NK-92 (cell line): ENCODE data around the gene IL13RA2.

ENCODE experiments used
- DNase-seq: peaks from one replicate; lab custom pipeline; 2025; ENCODE audit not compliant: unreplicated experiment; lab: John Stamatoyannopoulos, UW

Gene IL13RA2, protein sequence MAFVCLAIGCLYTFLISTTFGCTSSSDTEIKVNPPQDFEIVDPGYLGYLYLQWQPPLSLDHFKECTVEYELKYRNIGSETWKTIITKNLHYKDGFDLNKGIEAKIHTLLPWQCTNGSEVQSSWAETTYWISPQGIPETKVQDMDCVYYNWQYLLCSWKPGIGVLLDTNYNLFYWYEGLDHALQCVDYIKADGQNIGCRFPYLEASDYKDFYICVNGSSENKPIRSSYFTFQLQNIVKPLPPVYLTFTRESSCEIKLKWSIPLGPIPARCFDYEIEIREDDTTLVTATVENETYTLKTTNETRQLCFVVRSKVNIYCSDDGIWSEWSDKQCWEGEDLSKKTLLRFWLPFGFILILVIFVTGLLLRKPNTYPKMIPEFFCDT

DNA sequence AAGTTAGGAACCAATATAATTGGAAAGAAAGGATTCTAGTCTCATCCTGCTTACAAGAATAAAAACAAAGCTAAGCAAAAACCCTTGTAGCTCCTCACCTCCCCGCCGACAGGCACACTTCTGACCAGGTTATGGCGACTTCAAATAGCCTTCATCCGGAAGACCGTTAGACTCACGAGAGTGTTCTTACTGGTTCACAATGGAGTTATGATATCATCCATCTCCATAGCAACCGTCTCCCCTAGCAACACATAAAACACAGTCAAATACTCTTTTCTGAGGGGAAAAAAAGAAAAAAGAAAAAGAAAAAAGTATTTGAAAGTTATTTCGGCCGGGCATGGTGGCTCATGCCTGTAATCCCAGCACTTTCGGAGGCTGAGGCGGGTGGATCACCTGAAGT, at the start of gene IL13RA2:
IL13RA2 (minus strand) TSS at position 162 of the 400 bp plus-strand sequence. CDS start 347 bp downstream, outside the sequence.
- DNase-seq, result no peak

DNA sequence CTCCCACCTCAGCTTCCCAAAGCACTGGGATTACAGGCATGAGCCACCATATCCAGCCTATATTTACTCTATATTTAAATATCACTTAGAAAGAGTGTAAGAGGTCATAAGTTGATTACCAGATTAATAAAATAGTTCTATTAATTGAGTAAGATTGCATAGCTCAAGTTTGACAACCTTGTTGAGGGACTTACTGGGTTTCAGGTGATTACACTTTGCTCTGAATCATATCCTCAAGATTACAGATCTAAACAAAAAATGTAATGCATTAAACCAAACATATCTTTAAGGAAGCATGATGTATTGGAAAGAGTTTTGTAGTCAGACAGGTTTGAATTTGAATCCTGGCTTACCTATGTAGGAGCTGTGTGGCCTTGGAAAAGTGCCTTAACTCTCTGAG, 47.9 kb upstream of the IL13RA2 start:
- DNase-seq, result no peak

DNA sequence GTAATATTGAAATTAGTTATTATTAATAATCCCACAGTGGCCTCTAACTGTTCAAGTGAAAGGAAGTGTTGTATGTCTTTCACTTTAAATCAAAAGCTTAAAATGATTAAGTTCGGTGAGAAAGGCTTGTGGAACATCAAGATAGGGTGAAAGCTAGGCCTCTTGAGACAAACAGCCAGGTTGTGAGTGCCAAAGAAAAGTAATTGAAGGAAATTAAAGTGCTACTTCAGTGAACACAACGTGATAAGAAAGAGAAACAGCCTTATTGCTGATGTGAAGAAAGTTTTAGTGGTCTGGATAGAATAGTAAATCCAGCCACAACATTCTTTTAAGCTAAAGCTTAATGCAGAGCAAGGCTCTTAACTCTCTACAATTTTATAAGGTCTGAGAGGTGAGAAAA, 42.6 kb upstream of the IL13RA2 start:
- no peak for DNase-seq

DNA sequence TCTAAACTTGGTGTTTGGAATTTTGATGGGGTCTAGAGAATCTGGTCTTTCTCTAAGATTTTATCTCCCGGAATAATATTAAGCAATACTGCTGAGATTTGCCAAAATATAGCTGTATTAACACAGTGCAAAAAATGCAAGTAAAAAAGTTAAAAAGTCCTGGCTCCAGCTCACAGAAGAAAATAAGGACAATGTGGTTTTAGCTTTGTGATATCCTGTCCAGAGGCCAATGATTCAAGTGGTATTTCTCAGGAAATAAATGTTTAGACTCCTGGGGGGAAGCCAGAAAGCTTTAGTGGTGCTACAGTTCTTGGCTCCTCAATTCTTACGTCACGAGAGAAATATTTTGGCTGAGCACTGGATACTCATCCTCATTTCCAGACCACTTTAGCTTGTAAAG, 40.9 kb upstream of the IL13RA2 start:
- no peak for DNase-seq

DNA sequence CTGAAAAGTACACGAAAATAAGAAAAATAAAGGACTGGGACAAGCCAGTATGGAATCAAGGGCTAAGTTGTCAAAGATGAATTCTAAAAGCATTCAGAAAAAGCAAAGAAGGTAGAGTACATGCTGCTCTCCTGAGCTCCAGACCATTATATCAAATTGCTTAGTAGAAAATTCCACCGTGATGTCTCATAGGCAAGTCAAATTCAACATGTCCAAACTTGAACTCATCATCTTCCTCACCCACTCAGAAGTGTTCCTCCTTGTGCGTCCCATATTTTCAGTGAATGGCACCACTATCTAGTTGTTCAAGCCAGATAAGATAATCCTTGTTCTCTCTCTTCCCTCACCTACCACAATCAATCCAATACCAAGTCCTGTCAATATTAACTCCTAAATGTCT, 37.5 kb upstream of the IL13RA2 start:
- no peak for DNase-seq

DNA sequence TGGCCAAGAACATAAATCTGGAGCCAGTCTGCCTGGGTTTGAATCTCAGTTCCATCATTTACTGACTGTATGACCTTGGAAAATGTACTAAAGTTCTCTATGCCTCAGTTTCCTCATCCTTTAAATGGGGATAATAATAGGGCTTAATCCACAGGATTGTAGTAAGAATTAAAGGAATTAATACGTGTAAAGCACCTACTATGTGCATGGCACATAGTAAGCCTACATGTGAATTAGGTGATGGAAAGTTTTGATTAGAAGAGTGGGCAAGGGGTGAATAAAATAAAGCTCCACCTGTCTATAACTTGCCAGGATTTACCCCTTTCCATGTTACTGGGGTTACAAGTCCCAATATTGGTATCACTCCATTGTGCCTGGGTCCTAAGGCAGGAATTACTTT, 35.8 kb upstream of the IL13RA2 start:
- DNase-seq, result no peak

DNA sequence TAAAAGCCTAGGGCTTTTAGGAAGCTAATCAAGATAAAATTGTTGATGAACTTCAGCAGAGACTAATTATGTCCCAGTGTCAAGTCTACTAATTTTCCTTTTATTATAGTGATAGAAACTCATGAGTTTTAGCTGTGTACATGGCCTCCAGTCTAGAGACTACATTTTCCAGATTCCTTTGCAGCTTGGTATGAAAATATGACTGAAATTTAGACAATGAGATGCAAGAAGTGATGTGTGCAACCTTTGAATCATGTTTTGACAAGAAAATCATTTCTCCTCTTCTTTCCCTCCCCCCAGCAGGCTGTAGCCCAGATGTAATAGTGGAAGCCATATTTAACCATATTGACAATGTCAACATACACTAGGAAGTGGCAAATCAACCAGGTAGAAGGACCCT, 30.3 kb upstream of the IL13RA2 start:
- DNase-seq, result no peak

DNA sequence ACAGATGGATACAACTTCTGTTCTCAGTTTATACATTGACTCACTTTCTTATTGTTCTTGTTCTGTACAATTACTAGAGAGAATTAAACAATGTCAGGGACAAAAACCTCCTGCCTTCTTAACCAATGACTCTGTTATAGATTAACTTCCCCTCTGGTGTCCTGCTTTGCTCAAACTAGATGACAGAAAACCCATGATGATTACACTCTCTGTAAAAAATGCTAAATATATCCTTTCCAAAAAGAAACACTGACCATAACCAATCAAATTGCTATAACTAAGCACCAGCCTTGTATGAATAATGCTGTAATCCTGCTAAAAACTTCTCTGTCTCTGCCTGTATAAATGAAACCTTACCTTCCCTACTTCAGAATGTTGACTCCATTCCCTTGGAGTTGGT, 29.8 kb upstream of the IL13RA2 start:
- no peak for DNase-seq

DNA sequence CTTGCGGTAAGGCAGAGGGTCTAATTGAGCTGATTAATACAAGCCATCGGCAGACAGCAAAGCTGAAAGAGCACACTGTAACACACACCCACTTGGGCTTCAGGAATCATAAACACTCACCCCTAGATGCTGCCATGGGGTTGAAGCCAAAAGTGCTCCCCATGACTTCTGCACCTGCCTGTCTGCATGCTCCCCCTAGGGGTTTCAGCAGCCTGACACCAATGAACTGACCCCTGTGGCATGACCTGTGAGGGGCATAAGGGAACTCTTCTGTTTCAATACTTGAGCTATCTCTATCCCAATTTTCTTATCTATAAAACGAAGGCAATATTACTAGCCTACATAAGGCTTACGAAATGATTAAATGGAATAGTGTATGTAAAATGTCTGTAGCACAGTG, 23.0 kb upstream of the IL13RA2 start:
- DNase-seq, result no peak

DNA sequence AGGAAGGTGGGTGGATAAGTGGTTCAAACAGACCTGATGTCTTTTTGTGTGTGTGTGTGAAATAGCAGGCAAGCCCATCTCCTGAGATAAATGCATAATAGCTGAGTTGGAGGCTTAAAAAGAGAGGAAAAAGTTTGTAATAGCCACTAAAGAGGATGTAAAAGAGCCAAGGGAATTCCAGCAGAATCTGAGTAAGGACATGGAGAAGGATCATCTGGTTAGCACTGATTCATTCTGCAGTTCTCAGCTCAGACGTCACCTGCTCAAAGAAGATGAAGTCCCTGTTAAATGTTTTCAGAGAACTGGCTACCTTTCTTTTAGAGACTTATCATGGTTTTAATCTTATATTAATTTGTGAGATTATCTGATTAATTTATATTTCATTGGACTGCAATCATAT, 21.0 kb upstream of the IL13RA2 start:
- DNase-seq, result no peak

DNA sequence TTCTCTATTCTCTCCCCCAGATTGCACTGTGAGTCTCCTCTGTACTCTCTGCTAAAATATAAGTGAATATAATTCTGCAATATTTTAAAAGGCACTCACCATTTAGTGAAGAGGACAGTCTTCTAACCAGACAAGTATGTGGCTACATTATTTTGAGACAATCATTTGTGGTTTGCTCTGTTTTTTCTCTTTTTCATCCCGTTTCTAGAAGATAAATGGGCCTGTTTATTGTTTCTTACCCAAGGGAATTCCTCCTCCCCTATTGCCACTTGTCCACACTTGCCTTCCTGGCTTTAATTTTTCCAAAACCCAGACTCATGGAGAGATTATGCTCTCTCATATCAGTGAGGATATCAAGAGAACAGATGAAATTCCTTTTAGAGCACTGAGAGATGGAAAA, 18.6 kb upstream of the IL13RA2 start:
- DNase-seq, result no peak

DNA sequence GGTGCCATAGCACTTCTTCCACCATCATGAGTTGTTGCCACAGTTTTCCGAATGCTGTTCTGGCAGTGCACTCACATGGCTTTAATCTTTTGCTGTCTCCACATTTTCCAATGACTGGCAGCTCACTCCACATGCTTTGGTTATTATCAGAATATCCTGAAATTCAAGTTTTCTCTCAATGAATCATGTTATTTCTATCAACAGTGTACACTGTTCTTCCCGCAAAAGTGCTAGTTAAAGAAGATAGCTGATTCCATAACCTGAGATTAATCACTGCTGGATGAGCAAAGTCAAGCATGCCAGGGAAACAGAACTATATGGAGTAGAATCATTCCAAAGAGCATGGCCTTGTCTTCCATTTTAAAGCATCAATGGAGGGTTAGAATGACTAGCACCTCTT, 14.6 kb upstream of the IL13RA2 start:
- DNase-seq, result no peak

DNA sequence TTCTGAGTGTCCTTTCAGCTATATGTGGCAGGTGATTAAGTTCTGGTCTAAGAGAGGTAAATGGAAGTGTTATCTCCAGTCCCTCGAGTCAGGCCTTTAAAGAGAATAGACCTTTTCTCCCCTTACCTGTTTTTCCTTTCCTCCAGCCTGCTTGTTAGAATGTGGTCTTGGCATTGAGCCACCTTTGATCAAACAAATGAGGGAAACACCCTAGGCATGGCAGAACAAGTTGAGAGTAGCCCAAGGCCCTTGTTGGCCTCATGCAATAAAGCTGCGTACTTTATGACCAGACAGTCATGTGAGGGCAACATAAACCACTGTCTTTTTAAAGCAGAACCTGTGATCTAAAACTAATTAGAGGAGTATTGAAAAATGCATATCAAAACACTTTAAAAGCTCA, 13.2 kb upstream of the IL13RA2 start:
- DNase-seq, result no peak

DNA sequence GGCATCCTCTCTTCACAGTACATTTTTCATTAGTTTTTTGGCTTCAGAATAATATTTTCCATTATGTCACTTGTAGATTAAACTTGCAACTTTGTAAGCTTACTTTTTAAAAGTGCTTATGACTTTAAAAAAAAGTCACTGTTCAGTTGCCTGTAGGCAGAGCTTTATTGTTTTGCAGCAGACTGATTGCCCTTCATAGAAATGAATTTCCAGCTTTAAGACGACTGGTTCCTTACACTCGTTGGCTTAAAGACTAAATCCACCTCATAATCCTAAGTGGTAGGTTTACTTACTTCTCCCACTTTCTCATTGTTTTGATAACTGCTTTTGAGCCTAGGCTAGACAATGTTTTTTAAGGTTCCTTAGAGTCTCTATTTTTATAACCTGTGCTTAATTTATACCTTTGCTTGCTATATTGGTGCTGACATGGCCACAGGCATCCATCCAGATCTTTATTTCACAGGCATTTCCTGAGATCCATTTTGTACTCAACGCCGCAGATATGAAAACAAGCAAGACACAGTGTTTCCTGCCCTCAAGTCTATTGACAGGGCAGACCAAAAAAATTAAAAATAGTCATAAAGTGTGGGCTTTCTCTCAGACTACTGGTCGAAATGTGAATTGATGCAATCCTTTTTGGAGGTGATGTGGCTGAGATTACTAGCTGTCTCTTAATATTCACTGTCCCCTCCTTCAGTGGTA, 12.6 kb upstream of the IL13RA2 start:
- DNase-seq, result no peak

DNA sequence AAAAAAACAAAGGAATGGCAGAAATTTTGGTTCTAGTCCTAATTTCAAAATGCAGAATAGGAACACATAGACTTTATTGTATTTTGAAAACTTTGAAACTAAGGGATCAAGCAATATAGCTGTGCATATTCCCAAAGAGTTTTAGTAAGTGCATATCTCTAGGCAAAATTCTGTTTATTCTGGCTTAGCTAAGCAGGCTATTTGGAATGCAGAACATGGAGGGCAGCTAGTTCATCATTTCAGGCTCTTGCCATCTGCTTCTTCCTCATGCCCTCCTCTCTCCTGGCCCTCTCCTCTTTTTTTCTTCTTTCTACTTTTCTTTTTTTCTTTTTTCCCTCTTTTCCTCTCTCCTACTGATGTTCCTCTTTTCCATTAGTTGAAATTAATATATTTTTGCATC, 12.0 kb upstream of the IL13RA2 start:
- no peak for DNase-seq

DNA sequence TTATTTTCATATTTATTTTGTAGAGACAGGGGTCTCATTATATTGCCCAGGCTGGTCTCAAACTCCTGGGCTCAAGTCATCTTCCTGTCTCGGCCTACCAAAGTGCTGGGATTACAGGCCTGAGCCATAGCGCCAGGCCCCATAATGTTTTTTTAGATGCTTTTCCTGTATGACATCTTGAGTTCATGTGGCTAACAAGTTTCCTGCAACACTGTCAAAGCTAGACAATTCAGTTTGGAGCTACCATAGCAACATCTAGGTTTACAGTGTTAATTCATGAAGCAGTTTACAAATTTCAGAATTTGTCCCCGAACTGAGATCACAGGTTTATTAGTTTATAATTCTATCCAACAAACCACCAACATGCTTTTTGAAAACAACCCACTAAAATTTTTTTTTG, 6.4 kb upstream of the IL13RA2 start:
- DNase-seq, result no peak

DNA sequence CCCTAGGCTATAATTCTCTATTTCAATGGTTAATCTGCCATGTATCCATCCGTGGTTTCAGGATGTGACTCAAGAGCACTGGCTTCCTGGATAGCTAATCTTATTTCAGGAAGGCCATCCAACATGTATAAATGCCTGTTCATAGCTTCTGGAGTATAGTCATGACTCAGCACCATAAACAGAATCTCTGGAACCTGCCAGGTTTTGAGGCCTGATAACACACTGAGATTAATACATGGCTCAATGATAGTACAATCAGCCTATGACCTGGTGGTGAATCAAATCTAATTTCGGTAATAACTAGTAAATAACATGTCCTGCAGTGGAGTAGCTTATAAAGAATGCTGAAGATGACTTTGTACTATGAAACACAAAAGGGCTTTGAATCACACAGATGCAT, 5.7 kb upstream of the IL13RA2 start:
- no peak for DNase-seq

DNA sequence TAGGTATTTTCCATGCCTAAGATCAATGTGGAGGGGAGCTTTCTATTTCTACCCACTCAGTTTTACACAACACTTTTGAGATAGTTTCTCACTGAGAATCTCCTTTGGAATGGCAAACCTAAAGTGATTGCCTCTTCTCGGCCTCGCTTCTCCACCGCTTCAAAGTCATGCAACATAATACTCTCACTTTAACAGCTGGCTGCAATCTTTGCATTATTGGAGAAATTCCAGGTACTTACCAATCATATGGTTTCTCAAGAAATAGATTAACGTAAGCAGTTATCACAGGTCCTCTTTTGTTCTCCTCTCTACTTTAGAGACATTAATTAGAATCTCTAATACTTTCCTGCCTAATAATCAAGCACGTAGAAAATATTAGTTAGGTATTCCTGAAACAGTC, 3.7 kb upstream of the IL13RA2 start:
- DNase-seq, result no peak

DNA sequence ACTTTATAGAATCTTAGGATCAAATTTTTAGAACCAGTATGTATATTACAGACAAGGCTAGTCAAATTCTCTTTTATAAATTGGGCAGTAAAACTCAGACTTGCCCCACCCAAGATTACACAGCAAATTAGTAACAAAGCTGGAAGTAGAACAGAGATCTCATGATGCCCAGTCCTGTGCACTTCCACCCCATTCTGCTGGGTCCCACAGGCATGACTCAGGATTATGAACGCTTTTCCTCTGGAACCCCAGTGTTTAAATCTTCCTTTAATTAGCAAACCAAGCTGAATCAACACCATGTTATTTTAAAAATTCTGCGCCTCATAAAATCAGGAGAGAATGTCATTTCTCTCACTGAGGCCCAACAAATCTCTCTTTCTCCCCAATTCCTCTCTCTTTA, 1.5 kb upstream of the IL13RA2 start:
- DNase-seq, result no peak

DNA sequence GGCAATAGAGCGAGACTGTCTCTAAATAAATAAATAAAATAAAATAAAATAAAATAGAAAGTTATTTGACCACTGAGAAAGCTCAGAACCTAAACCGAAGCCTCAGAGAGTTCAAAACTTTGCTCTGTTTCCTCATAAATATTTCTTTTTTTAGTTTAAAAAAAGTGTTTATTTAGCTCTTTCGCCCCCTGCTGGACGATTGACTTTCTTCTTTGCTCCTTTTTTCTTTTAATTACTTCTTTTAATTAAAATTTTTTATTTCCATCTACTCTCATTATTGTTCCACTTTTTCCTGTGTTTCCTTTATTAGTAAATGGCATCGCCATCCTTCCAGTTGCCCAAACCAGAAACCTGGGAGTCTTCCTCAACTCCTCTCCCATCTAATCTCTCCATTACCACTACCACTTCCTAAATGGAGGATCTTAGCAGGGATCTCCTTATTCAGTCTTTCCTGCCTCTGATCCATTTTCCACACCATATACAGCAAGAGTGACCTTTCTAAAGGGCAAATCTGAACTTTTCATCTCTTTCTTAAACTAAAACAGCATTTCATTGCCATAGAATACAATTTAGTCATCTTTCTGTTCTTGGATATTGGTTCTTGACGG, 728 bp upstream of the IL13RA2 start:
- DNase-seq, result no peak

DNA sequence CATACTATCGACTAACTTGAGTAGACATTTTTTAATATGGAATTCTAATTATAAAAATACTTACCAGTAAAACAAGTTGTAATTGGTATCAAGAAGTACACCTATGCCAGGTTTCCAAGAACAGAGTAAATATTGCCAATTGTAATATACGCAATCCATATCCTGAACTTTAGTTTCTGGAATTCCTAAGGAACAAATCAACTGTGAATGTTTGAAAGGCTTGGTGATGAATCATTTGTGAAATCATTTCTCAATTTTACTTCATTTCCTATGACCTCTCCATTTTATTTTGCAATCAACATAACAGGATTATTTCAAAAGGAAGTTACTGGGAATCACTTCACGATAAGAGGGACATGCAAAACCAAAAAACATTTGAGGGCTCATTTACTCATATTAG, 3.7 kb downstream of the IL13RA2 start:
- DNase-seq, result no peak

DNA sequence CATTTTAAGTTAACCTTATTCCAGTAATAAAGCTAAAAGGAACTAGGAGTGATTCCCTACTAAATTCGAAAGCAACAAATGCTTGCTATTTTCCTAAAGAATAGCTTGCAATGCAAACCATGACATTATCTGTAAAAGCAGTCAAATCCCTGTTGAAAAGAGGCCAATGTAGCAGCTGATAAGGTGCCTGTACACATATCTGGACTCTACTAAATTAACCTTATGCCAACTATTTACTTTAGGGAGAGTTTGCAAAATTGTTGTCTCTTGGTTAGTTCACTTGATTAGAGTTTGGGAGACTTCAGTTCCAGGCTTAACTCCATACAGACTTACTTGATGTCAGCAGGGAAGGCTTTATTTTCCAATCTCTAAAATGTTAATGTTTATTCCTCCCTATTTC, 6.0 kb downstream of the IL13RA2 start:
- DNase-seq, result no peak
